SK-N-SH (cell line): ENCODE results near the gene SNRNP200. TPM values are rescaled to one million over a fixed set of nuclear protein-coding genes. Genes with fewer than 3 reads are reported as not detected.

ENCODE experiments used
- CTCF ChIA-PET: fragments of 300-600, 350-600 bp; formaldehyde crosslinking; extraction: SDS; loops from one replicate; lab custom pipeline; 2021; lab: Yijun Ruan, JAX
- POLR2A ChIA-PET: fragments of 350-600 bp; sonication (Branson Sonifier 250); formaldehyde crosslinking; extraction: SDS; loops from one replicate; lab custom pipeline; 2020; ENCODE audit warnings: antibody characterized with exemption, inconsistent platforms; lab: Yijun Ruan, JAX
- DNase-seq: peaks from one replicate; pipeline ENCODE4 v3.0.0; 2012
- H2AFZ ChIP-seq: fragments of 200-600 bp; sonication (generic); 2 replicates; pipeline ENCODE4 v1.8.1; 2016; ENCODE audit warnings: antibody characterized with exemption, mild to moderate bottlenecking, low read depth
- H3F3A ChIP-seq: fragments of 200-600 bp; sonication (generic); replicated peaks from 2 replicates; pipeline ENCODE3; 2016; ENCODE audit warnings: antibody characterized with exemption, mild to moderate bottlenecking; ENCODE audit not compliant: insufficient read depth
- H3K27ac ChIP-seq, 2 experiments: fragments of 200-500 bp in 1 of 2; fragments of 200-600 bp in 1 of 2; sonication (Bioruptor generic) in 1 of 2; sonication (generic), shearing (Covaris generic) in 1 of 2; 2 replicates each; pipeline versions ENCODE4 v1.5.1 to v1.6.1; 2014 to 2016; ENCODE audit warnings: low read depth in 2 of 2, inconsistent platforms in 1 of 2, low read length in 1 of 2, mild to moderate bottlenecking in 1 of 2, mixed read lengths in 1 of 2
- H3K27me3 ChIP-seq: fragments of 200-600 bp; sonication (generic), shearing (Covaris generic); 2 replicates; pipeline ENCODE4 v1.6.1; 2016; ENCODE audit warnings: mixed run types; ENCODE audit not compliant: insufficient read depth
- H3K36me3 ChIP-seq, 2 experiments: fragments of 200-500 bp in 1 of 2; fragments of 200-600 bp in 1 of 2; sonication (Bioruptor generic) in 1 of 2; sonication (generic) in 1 of 2; replicated peaks in 1 of 2; 2 replicates each; pipeline versions ENCODE3 to v1.5.1; 2014 to 2016; ENCODE audit warnings: low read length in 1 of 2, mild to moderate bottlenecking in 1 of 2; ENCODE audit not compliant: insufficient read depth in 2 of 2, control insufficient read depth in 1 of 2
- H3K4me1 ChIP-seq, 2 experiments: fragments of 200-500 bp in 1 of 2; fragments of 200-600 bp in 1 of 2; sonication (Bioruptor generic) in 1 of 2; sonication (generic), shearing (Covaris generic) in 1 of 2; 2 replicates each; pipeline versions ENCODE4 v1.5.1 to v1.6.1; 2014 to 2016; ENCODE audit warnings: low read depth in 1 of 2, low read length in 1 of 2, mixed run types in 1 of 2; ENCODE audit not compliant: insufficient read depth in 2 of 2, control insufficient read depth in 1 of 2
- H3K4me2 ChIP-seq: fragments of 200-600 bp; sonication (generic), shearing (Covaris generic); 2 replicates; pipeline ENCODE4 v1.6.1; 2017; ENCODE audit warnings: mixed run types
- H3K4me3 ChIP-seq, 2 experiments: fragments of 200-500 bp in 1 of 2; fragments of 200-600 bp in 1 of 2; sonication (Bioruptor generic) in 1 of 2; sonication (generic), shearing (Covaris generic) in 1 of 2; 2 replicates each; pipeline versions ENCODE4 v1.5.1 to v1.8.1; 2014 to 2016; ENCODE audit warnings: low read depth in 2 of 2, inconsistent platforms in 1 of 2, low read length in 1 of 2, mild to moderate bottlenecking in 1 of 2, mixed read lengths in 1 of 2, moderate library complexity in 1 of 2
- H3K79me2 ChIP-seq: fragments of 200-600 bp; sonication (generic); 2 replicates; pipeline ENCODE4 v1.8.1; 2017; ENCODE audit warnings: mild to moderate bottlenecking; ENCODE audit not compliant: insufficient read depth
- H3K9ac ChIP-seq: fragments of 200-600 bp; sonication (generic); 2 replicates; pipeline ENCODE4 v1.6.1; 2017; ENCODE audit warnings: mixed run types
- H3K9me2 ChIP-seq: fragments of 200-600 bp; sonication (generic); 2 replicates; pipeline ENCODE4 v1.6.1; 2017; ENCODE audit warnings: mixed run types
- H3K9me3 ChIP-seq: fragments of 200-600 bp; sonication (generic); 2 replicates; pipeline ENCODE4 v1.6.1; 2017; ENCODE audit warnings: mixed run types, mild to moderate bottlenecking, moderate library complexity
- H4K20me1 ChIP-seq: fragments of 200-600 bp; sonication (generic); 2 replicates; pipeline ENCODE4 v1.6.1; 2017; ENCODE audit warnings: mild to moderate bottlenecking, mixed run types; ENCODE audit not compliant: insufficient read depth
- CHD2 ChIP-seq: fragments of 150-350 bp; IDR thresholded peaks from 2 replicates; pipeline ENCODE4 v1.6.1; 2018; ENCODE audit warnings: low read length; ENCODE audit not compliant: partially characterized antibody
- GABPA ChIP-seq: IDR thresholded peaks from 2 replicates; pipeline ENCODE4 v1.4.0; 2012; ENCODE audit warnings: low read depth, mild to moderate bottlenecking
- GATA2 ChIP-seq: sonication (generic); formaldehyde crosslinking; IDR thresholded peaks from 2 replicates; pipeline ENCODE4 v1.5.0; 2020; ENCODE audit warnings: mild to moderate bottlenecking, missing genetic modification reagents
- JUND ChIP-seq: IDR thresholded peaks from 2 replicates; pipeline ENCODE4 v1.4.0; 2012
- MXI1 ChIP-seq: IDR thresholded peaks from 2 replicates; pipeline ENCODE4 v1.6.1; 2012; ENCODE audit warnings: mild to moderate bottlenecking, low read depth, low read length, improper control_type of control experiment
- NFIC ChIP-seq: IDR thresholded peaks from 2 replicates; pipeline ENCODE4 v1.4.0; 2012; ENCODE audit warnings: borderline replicate concordance
- RFX5 ChIP-seq: IDR thresholded peaks from 2 replicates; pipeline ENCODE4 v1.6.1; 2012; ENCODE audit warnings: mild to moderate bottlenecking, improper control_type of control experiment, low read length
- SIN3A ChIP-seq: IDR thresholded peaks from 2 replicates; pipeline ENCODE4 v1.6.1; 2012; ENCODE audit warnings: low read depth, mild to moderate bottlenecking, low read length, moderate library complexity, borderline replicate concordance
- SMC3 ChIP-seq: IDR thresholded peaks from 2 replicates; pipeline ENCODE4 v1.6.1; 2012; ENCODE audit warnings: low read depth, low read length, improper control_type of control experiment
- TCF12 ChIP-seq: IDR thresholded peaks from 2 replicates; pipeline ENCODE4 v1.4.0; 2012
- YY1 ChIP-seq: IDR thresholded peaks from 2 replicates; pipeline ENCODE4 v1.4.0; 2012; ENCODE audit warnings: low read depth, mild to moderate bottlenecking
- WGBS: methylation state at CpG from one replicate; pipeline ENCODE4 v1.1.6; 2017; ENCODE audit warnings: low lambda C conversion rate; 5-methylcytosine and 5-hydroxymethylcytosine counted together
- polyA plus RNA-seq, 3 experiments: library from polyadenylated mRNA; depleted of rRNA; stranded (reverse); fragments of >200 nt; gene quantifications; 2 replicates each; pipeline ENCODE4 v1.2.3, GENCODE V29; 2012
- TF ChIP-seq, protein P1 (sequence below): IDR thresholded peaks from 2 replicates; pipeline ENCODE4; 2012
- TF ChIP-seq, protein P2 (sequence below): IDR thresholded peaks from 2 replicates; pipeline ENCODE4 v1.4.0; 2012; ENCODE audit warnings: low read depth, borderline replicate concordance
- TF ChIP-seq, protein P3 (sequence below): fragments of 200-600 bp; sonication (generic); IDR thresholded peaks from 2 replicates; pipeline ENCODE4 v1.6.1; 2017; ENCODE audit warnings: antibody characterized with exemption, mild to moderate bottlenecking, moderate library complexity
- TF ChIP-seq, protein P4 (sequence below): IDR thresholded peaks from 2 replicates; pipeline ENCODE4 v1.4.0; 2012; ENCODE audit warnings: low read depth, borderline replicate concordance
- TF ChIP-seq, protein P5 (sequence below): fragments of 150-350 bp; IDR thresholded peaks from 2 replicates; pipeline ENCODE4 v1.6.1; 2016; ENCODE audit warnings: mild to moderate bottlenecking, low read depth, low read length
- TF ChIP-seq, protein P6 (sequence below): fragments of 150-350 bp; IDR thresholded peaks from 2 replicates; pipeline ENCODE4 v1.6.1; 2017; ENCODE audit warnings: antibody characterized with exemption, low read length, low read depth, borderline replicate concordance

SNRNP200 gene
- polyA plus RNA-seq, 1 of the 3 experiments (the other 2 are of a cell fraction) = 165 TPM

DNA sequence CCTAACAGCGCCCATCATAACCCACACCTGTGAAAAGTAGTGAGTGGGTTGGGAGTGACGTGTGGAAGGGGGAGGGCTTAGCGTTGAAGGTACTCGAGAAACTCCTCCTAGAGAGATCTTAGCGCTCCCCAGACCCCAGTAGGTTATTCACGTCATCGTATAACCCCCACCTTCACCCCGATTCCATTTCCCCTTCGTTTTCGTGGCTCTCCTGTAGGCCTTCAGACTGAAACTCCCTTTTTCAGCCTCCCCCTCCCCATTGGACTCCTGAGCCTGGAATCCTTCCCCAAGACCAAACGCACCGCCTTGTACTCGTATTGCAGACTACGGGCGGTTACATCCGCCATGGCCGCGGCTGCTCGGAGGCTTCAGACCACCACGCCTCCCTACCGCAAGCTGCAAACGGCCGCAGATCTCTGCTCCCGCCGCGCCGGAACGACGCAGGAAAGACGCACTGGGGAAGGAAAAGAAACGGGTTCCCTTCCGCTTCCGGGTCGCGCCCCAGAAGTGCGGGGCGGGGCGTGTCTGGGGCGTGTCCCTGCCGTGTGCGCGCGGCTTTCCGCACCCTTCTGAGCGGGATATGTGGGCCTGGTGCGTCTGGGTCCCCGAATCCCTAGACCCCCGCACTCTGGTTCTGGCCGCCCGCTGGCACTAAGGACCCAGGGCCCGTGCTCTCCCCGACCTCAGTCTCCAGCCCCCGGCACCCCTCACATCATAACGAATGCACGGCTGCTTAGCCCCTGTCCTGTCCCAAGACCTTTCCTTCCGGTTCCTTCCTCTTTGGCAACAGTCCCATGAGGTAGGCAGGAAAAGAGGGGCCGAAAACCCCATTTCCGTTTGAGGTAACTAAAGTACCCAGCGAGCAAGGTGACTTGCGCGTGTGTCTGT, at the start of gene SNRNP200 (continued):
- TF ChIP-seq, protein P1, sequence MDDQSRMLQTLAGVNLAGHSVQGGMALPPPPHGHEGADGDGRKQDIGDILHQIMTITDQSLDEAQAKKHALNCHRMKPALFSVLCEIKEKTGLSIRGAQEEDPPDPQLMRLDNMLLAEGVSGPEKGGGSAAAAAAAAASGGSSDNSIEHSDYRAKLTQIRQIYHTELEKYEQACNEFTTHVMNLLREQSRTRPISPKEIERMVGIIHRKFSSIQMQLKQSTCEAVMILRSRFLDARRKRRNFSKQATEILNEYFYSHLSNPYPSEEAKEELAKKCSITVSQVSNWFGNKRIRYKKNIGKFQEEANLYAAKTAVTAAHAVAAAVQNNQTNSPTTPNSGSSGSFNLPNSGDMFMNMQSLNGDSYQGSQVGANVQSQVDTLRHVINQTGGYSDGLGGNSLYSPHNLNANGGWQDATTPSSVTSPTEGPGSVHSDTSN = no peak
- TF ChIP-seq YY1 (peak; percentile 75), MXI1 (peak; percentile 90), SIN3A (peak; percentile 79; the same call in 1 of the 2 replicates), GABPA (peak; percentile 100), NFIC (peak; percentile 54), TCF12 (peak; percentile 22; the same call in 1 of the 2 replicates)
- TF ChIP-seq, protein P2, sequence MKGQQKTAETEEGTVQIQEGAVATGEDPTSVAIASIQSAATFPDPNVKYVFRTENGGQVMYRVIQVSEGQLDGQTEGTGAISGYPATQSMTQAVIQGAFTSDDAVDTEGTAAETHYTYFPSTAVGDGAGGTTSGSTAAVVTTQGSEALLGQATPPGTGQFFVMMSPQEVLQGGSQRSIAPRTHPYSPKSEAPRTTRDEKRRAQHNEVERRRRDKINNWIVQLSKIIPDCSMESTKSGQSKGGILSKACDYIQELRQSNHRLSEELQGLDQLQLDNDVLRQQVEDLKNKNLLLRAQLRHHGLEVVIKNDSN = no peak
- TF ChIP-seq, protein P3, sequence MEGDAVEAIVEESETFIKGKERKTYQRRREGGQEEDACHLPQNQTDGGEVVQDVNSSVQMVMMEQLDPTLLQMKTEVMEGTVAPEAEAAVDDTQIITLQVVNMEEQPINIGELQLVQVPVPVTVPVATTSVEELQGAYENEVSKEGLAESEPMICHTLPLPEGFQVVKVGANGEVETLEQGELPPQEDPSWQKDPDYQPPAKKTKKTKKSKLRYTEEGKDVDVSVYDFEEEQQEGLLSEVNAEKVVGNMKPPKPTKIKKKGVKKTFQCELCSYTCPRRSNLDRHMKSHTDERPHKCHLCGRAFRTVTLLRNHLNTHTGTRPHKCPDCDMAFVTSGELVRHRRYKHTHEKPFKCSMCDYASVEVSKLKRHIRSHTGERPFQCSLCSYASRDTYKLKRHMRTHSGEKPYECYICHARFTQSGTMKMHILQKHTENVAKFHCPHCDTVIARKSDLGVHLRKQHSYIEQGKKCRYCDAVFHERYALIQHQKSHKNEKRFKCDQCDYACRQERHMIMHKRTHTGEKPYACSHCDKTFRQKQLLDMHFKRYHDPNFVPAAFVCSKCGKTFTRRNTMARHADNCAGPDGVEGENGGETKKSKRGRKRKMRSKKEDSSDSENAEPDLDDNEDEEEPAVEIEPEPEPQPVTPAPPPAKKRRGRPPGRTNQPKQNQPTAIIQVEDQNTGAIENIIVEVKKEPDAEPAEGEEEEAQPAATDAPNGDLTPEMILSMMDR = no peak

DNA sequence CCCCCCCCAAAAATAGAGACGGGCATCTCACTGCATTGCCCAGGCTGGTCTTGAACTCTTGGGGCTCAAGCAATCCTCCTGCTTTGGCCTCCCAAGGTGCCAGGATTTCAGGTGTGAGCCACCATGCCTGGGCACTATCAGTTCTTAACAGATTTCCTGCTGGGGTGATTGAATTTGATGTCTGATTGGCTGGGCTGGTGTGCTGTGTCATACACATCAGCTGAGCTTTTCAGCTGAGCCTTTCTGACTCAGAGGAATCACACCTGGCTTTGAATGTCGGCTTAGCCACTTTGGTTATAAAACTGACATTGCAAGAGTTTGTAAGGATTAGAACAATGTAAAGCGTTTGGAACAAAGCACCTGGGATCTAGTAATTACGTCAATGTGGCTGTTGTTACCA, 49.1 kb upstream of the SNRNP200 start:
- peaks cover 15% of the 10 kb centered on the region for H3F3A ChIP-seq
- H3K36me3 ChIP-seq = peaks cover 7 to 21% of the 10 kb centered on the region in 2 experiments
- peaks cover 4% of the 10 kb centered on the region; the same call in 1 of the 2 replicates for H4K20me1 ChIP-seq
- no peaks in the 10 kb centered on the region for H3K27me3 ChIP-seq
- H3K9me2 ChIP-seq = no peaks in the 10 kb centered on the region
- peaks cover 8% of the 10 kb centered on the region; the same call in 1 of the 2 replicates for H3K79me2 ChIP-seq
- no peaks in the 10 kb centered on the region for H3K9me3 ChIP-seq
- no peak overlapping the region for H3K9ac ChIP-seq
- no peak for DNase-seq
- ChIA-PET POLR2A (no interaction called here), CTCF (interaction anchor here (1.3 kb wide), 1 partner anchor 155 kb away, joined by 4 read pairs; no protein-coding TSS in a partner anchor)
- no peak overlapping the region for H3K4me3 ChIP-seq
- 95% methylated on average over 4 of the region's 4 CpGs for WGBS
- H2AFZ ChIP-seq = no peak overlapping the region
- peaks cover 10 to 19% of the 10 kb centered on the region in 2 experiments; a peak in 2 of 4 replicates for H3K4me1 ChIP-seq
- H3K27ac ChIP-seq = peak overlapping the region in 1 of 2 experiments; percentile 96; a peak in 2 of 4 replicates
- H3K4me2 ChIP-seq = no peak overlapping the region
- TF ChIP-seq, protein P3 = no peak
- TF ChIP-seq SMC3 = no peak
- TF ChIP-seq, protein P4, sequence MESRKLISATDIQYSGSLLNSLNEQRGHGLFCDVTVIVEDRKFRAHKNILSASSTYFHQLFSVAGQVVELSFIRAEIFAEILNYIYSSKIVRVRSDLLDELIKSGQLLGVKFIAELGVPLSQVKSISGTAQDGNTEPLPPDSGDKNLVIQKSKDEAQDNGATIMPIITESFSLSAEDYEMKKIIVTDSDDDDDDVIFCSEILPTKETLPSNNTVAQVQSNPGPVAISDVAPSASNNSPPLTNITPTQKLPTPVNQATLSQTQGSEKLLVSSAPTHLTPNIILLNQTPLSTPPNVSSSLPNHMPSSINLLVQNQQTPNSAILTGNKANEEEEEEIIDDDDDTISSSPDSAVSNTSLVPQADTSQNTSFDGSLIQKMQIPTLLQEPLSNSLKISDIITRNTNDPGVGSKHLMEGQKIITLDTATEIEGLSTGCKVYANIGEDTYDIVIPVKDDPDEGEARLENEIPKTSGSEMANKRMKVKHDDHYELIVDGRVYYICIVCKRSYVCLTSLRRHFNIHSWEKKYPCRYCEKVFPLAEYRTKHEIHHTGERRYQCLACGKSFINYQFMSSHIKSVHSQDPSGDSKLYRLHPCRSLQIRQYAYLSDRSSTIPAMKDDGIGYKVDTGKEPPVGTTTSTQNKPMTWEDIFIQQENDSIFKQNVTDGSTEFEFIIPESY = no peak
- no peak for TF ChIP-seq JUND
- TF ChIP-seq, protein P5, sequence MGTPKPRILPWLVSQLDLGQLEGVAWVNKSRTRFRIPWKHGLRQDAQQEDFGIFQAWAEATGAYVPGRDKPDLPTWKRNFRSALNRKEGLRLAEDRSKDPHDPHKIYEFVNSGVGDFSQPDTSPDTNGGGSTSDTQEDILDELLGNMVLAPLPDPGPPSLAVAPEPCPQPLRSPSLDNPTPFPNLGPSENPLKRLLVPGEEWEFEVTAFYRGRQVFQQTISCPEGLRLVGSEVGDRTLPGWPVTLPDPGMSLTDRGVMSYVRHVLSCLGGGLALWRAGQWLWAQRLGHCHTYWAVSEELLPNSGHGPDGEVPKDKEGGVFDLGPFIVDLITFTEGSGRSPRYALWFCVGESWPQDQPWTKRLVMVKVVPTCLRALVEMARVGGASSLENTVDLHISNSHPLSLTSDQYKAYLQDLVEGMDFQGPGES = no peak
- TF ChIP-seq YY1 = no peak
- no peak for TF ChIP-seq GATA2 (CRISPR knock-in tag)
- TF ChIP-seq, protein P2 = no peak
- no peak for TF ChIP-seq CHD2
- TF ChIP-seq TCF12 = no peak
- no peak for TF ChIP-seq RFX5
- TF ChIP-seq, protein P6, sequence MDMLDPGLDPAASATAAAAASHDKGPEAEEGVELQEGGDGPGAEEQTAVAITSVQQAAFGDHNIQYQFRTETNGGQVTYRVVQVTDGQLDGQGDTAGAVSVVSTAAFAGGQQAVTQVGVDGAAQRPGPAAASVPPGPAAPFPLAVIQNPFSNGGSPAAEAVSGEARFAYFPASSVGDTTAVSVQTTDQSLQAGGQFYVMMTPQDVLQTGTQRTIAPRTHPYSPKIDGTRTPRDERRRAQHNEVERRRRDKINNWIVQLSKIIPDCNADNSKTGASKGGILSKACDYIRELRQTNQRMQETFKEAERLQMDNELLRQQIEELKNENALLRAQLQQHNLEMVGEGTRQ = no peak
- no peak for TF ChIP-seq SIN3A
